NCI-H748 (cell line): Measurements from ENCODE around the gene SCYL1.

Experiments used
- DNase-seq: peaks from one replicate; lab custom pipeline; 2025; ENCODE audit not compliant: unreplicated experiment; lab: John Stamatoyannopoulos, UW

Gene SCYL1

GRCh38 chr11:65492637-65493366, 32.1 kb upstream of the SCYL1 start:
- DNase-seq, result no peak

- DNase-seq, result no peak
Measured at GRCh38 chr11:65493367-65494176, 31.3 kb upstream of the SCYL1 start.

- DNase-seq, result peak; percentile 53
Measured at GRCh38 chr11:65496304-65497140, 28.4 kb upstream of the SCYL1 start.

GRCh38 chr11:65497141-65498041, 27.5 kb upstream of the SCYL1 start:
- DNase-seq, result peak; percentile 99

- DNase-seq, result peak; percentile 78
Measured at GRCh38 chr11:65498042-65498726, 26.7 kb upstream of the SCYL1 start.

- no peak for DNase-seq
Measured at GRCh38 chr11:65498727-65498976, 26.2 kb upstream of the SCYL1 start.

- peak; percentile 95 for DNase-seq
Measured at GRCh38 chr11:65498977-65499712, 25.7 kb upstream of the SCYL1 start, which contains the start of gene MALAT1. TSS of gene MALAT1 (plus strand) at chr11:65499045.

- DNase-seq, result no peak
Measured at GRCh38 chr11:65499713-65500386, 25.0 kb upstream of the SCYL1 start.

- DNase-seq, result peak; percentile 68
Measured at GRCh38 chr11:65500387-65501185, 24.3 kb upstream of the SCYL1 start.

GRCh38 chr11:65501186-65501471, 23.8 kb upstream of the SCYL1 start:
- no peak for DNase-seq

GRCh38 chr11:65501472-65502273, 23.2 kb upstream of the SCYL1 start:
- DNase-seq, result peak; percentile 33

GRCh38 chr11:65502274-65502554, 22.7 kb upstream of the SCYL1 start:
- no peak for DNase-seq

GRCh38 chr11:65502555-65503367, 22.1 kb upstream of the SCYL1 start:
- DNase-seq, result peak; percentile 27

- no peak for DNase-seq
Measured at GRCh38 chr11:65503368-65503948, 21.4 kb upstream of the SCYL1 start.

GRCh38 chr11:65503949-65504673, 20.8 kb upstream of the SCYL1 start:
- DNase-seq, result peak; percentile 26
